Coronary artery (tissue), 2 donors: ENCODE data around the gene COL28A1.

Experiments used
- DNase-seq: peaks from one replicate; pipeline ENCODE4 v3.0.0-alpha.2; 2017; ENCODE audit warnings: low spot score
- H3K27ac ChIP-seq, 2 donors: fragments of 200-600 bp; sonication (generic); one replicate each; pipeline ENCODE4 v1.5.1; 2016 to 2019
- H3K4me3 ChIP-seq: fragments of 200-600 bp; sonication (generic); 2 replicates; pipeline ENCODE4 v1.5.1; 2016; ENCODE audit warnings: mild to moderate bottlenecking, moderate library complexity
- CTCF ChIP-seq: fragments of 200-600 bp; sonication (generic); IDR thresholded peaks from one replicate; pipeline ENCODE4 v1.5.1; 2019; ENCODE audit warnings: antibody characterized with exemption

Gene COL28A1

DNA sequence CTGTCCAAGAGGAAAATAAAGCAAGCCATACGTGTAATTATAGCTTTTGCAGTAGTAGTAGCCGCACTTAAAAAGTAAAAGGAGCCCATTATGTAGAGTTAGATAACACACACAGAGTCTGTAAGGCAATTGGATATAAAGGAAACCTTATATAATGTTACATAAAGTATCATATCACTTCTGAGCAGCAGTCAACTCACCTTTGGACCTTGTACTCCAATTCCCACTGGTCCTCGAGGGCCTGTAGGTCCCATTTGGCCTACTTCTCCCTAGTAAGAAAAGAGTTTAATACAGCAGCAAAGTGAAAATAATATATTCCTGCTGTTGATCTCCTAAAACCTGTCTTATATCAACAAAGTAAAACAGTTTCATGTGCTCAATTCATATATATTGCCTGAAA, 83.6 kb downstream of the COL28A1 start:
- DNase-seq, result no peak
- H3K27ac ChIP-seq, result no peak overlapping the region
- TF ChIP-seq CTCF, result no peak
- no peak overlapping the region for H3K4me3 ChIP-seq

DNA sequence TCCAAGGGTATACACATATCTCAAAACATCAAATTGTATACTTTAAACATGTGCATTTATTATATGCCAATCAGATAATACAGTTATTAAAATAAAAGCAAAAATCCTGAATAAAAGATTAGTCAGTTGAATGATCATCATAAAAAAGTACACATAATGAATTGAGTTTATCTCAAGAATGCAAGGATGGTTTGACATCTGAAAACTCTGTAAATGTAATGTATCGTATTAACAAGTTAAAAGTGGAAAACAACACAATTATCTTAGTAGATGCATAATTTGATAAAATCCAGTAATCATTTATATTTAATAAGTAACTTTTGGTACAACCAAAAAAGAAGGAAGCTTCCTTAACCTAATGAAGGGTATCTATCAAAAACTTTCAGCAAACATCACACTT, 86.6 kb downstream of the COL28A1 start:
- no peak for DNase-seq
- no peak for TF ChIP-seq CTCF
- H3K27ac ChIP-seq, result no peak overlapping the region
- no peak overlapping the region for H3K4me3 ChIP-seq

DNA sequence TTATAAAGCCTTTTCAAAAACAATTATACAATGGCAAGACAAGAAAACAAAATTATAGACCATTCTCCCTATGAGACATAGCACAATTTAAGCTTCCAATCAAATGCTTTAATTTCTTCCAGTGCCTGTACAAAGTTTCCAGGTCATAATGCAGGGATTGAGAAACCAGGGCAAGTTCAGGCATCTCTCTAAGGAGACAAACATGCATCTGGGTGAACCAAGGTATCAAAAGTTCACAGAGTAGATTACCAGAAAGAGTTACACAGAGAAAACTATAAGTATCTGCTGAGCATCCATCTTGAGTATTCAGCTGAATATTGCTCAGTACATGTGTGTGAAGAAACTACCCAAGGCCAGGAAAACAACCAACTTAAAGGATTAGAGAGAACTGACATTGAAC, 89.1 kb downstream of the COL28A1 start:
- Histone ChIP-seq H3K4me3 (no peak overlapping the region), H3K27ac (no peak overlapping the region)
- no peak for DNase-seq
- TF ChIP-seq CTCF, result no peak

- no peak for DNase-seq
- Histone ChIP-seq H3K27ac (no peak overlapping the region), H3K4me3 (no peak overlapping the region)
- TF ChIP-seq CTCF, result no peak
These were observed 91.8 kb downstream of the COL28A1 start for GRCh38 chr7:7443806-7444350.

- TF ChIP-seq CTCF, result no peak
- Histone ChIP-seq H3K27ac (no peak overlapping the region), H3K4me3 (no peak overlapping the region)
- no peak for DNase-seq
These were observed 96.1 kb downstream of the COL28A1 start for GRCh38 chr7:7439564-7439963.

GRCh38 chr7:7438851-7439250, 96.8 kb downstream of the COL28A1 start:
- no peak for TF ChIP-seq CTCF
- Histone ChIP-seq H3K27ac (no peak overlapping the region), H3K4me3 (no peak overlapping the region)
- DNase-seq, result no peak

GRCh38 chr7:7435978-7436377, 99.7 kb downstream of the COL28A1 start:
- TF ChIP-seq CTCF, result no peak
- Histone ChIP-seq H3K4me3 (no peak overlapping the region), H3K27ac (no peak overlapping the region)
- DNase-seq, result no peak
